ENCODE data around the gene LMX1B. TPM values are rescaled to one million over a fixed set of nuclear protein-coding genes. Genes with fewer than 3 reads are reported as not detected.

LMX1B gene
- total and polyA plus RNA-seq, 2 of the 4 experiments (the other 2 are of a cell fraction), result not detected

- no peak overlapping the region for H3K4me2 ChIP-seq (ENCODE audit: low read depth, low read length)
- no peaks in the 10 kb centered on the region; the same call in 1 of the 2 replicates for H4K20me1 ChIP-seq (ENCODE audit: insufficient read depth, low read length)
- H3K18ac ChIP-seq (ENCODE audit: low read depth, low read length), result no peak overlapping the region
- H3K14ac ChIP-seq (replicated peaks; ENCODE audit: low read depth, low read length), result no peak overlapping the region
- no peaks in the 10 kb centered on the region for H3K4me1 ChIP-seq (ENCODE audit: control insufficient read depth, insufficient read depth, low read length)
- H3K27me3 ChIP-seq (ENCODE audit: control insufficient read depth, insufficient read depth, low read length), result peaks cover 98% of the 10 kb centered on the region
- dilution Hi-C loops (cut with HindIII; ENCODE audit: low sequenced_read_pairs, unreplicated experiment) (no loop called here), intact Hi-C loops (cut with micrococcal nuclease) (no loop called here), in situ Hi-C loops (cut with MboI; ENCODE audit: low sequenced_read_pairs) (no loop called here)
- H3K4me3 ChIP-seq (ENCODE audit: insufficient read depth, low read depth, low read length), result no peak overlapping the region
- WGBS, 2 experiments (ENCODE audit: extremely low coverage in 2 of 2, insufficient read length in 1 of 2), result no CpG with 5 or more reads among the region's 15 CpGs
- no peak overlapping the region for H2AK9ac ChIP-seq (replicated peaks; ENCODE audit: low read depth, low read length, poor library complexity)
- H4K5ac ChIP-seq (ENCODE audit: low read depth, low read length), result no peak overlapping the region
- ChIA-PET CTCF (no interaction called here), POLR2A (ENCODE audit: unreplicated experiment) (no interaction called here)
- DNase-seq, result no peak
- H3K27ac ChIP-seq (ENCODE audit: insufficient read depth, low read length), result no peak overlapping the region
- no peaks in the 10 kb centered on the region for H3K36me3 ChIP-seq (ENCODE audit: control insufficient read depth, insufficient read depth, low read length)
- H2AFZ ChIP-seq (replicated peaks; ENCODE audit: low read length, poor library complexity), result no peak overlapping the region
- H3K23ac ChIP-seq (ENCODE audit: low read depth, low read length), result no peak overlapping the region
- no peak overlapping the region for H2BK120ac ChIP-seq (ENCODE audit: low read depth, low read length)
- no peaks in the 10 kb centered on the region for H3K79me1 ChIP-seq (ENCODE audit: low read depth in 1 of 2, low read length in 2 of 2)
- no peak overlapping the region for H2BK5ac ChIP-seq (ENCODE audit: low read depth, low read length, poor library complexity, severe bottlenecking)
- H3K56ac ChIP-seq (ENCODE audit: extremely low read depth, insufficient read depth, low read length), result no peak overlapping the region
- no TSS peak for BruUV-seq (replicated peaks)
- no peak overlapping the region for H2BK15ac ChIP-seq (ENCODE audit: low read depth, low read length)
- ATAC-seq (ENCODE audit: low read depth), result no peak
- no peak overlapping the region for H2BK20ac ChIP-seq (ENCODE audit: low read depth, low read length)
- H3K9ac ChIP-seq (ENCODE audit: low read depth, low read length), result no peak overlapping the region
- no peak overlapping the region for H2AK5ac ChIP-seq (ENCODE audit: low read depth, low read length)
- H4K91ac ChIP-seq (ENCODE audit: insufficient read depth, low read depth, low read length), result no peak overlapping the region
- TF ChIP-seq MXI1 (IDR thresholded peaks at IDR 0.05; ENCODE audit: borderline replicate concordance, low read depth, low read length) (no peak), RFX5 (IDR thresholded peaks at IDR 0.05; ENCODE audit: low read depth, low read length) (no peak), RAD21 (IDR thresholded peaks at IDR 0.05; ENCODE audit: low read length) (no peak), POLR2A (IDR thresholded peaks at IDR 0.05; ENCODE audit: low read depth, low read length) (no peak)
- no peak overlapping the region for H4K8ac ChIP-seq (ENCODE audit: low read depth in 2 of 2, low read length in 2 of 2)
- H3K9me3 ChIP-seq (ENCODE audit: control insufficient read depth, insufficient read depth, low read length), result no peaks in the 10 kb centered on the region
- no peaks in the 10 kb centered on the region for H3K9me1 ChIP-seq (ENCODE audit: insufficient read depth, low read length)
- no peak overlapping the region for H3K4ac ChIP-seq (ENCODE audit: low read depth, low read length)
Measured at GRCh38 chr9:126621061-126621918, 7.6 kb downstream of the LMX1B start.

Data from IMR-90 (cell line).